PC-9 (cell line): ENCODE measurements around the gene GRID2IP.

Experiments
- CTCF ChIP-seq: fragments of 200-600 bp; sonication (generic); conservative IDR thresholded peaks from 2 replicates; pipeline ENCODE4 v1.6.1; 2017; ENCODE audit warnings: mixed run types, antibody characterized with exemption, mild to moderate bottlenecking, moderate library complexity
- EZH2 ChIP-seq: fragments of 200-600 bp; sonication (generic); IDR thresholded peaks from 2 replicates; pipeline ENCODE4 v1.8.0; 2017; ENCODE audit warnings: antibody characterized with exemption, low read depth

- TF ChIP-seq CTCF = no peak
- TF ChIP-seq EZH2 = no peak
These were observed 14.4 kb upstream of the GRID2IP start for GRCh38 chr7:6565655-6566054.
